Caki2 (cell line): ENCODE results near the gene AP2B1. TPM values are rescaled to one million over a fixed set of nuclear protein-coding genes. Genes with fewer than 3 reads are reported as not detected.
"Not testable (repeated sequence)": the region's sequence is repeated elsewhere in the genome, so short reads cannot be mapped to it uniquely, and the experiment has no call there.

Experiments used
- DNase-seq: peaks from one replicate; pipeline ENCODE4 v3.0.0-alpha.2; 2015; ENCODE audit warnings: low read depth
- in situ Hi-C: cut with HindIII; loops from 2 replicates; pipeline ENCODE4 v1.10.0; 2016; ENCODE audit warnings: low sequenced_read_pairs, low pct_unique_long_range_greater_than_20kb, mixed read lengths
- total RNA-seq: library from RNA; depleted of rRNA; stranded (reverse); fragments of >200 nt; shearing (Covaris generic); gene quantifications from 2 replicates; pipeline ENCODE4 v1.2.3, GENCODE V29; 2014; ENCODE audit warnings: low replicate concordance

Gene AP2B1
- total RNA-seq, 1 experiment from 2014 or later = 135 TPM

DNA sequence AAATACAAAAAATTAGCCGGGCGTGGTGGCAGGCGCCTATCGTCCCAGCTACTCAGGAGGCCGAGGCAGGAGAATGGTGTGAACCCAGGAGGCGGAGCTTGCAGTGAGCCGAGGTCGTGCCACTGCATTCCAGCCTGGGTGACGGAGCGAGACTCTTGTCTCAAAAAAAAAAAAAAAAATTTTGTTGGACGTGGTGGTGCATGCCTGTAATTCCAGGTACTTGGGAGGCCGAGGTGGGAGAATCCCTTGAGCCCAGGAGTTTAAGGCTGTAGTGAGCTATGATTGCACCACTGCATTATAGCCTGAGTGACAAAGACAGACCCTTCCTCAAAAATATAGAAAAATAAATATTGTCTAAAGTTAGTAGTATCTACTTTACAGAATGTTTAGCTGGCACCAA is 23.6 kb downstream of the AP2B1 start:
- in situ Hi-C loops, DNase-seq: not testable (repeated sequence)

DNA sequence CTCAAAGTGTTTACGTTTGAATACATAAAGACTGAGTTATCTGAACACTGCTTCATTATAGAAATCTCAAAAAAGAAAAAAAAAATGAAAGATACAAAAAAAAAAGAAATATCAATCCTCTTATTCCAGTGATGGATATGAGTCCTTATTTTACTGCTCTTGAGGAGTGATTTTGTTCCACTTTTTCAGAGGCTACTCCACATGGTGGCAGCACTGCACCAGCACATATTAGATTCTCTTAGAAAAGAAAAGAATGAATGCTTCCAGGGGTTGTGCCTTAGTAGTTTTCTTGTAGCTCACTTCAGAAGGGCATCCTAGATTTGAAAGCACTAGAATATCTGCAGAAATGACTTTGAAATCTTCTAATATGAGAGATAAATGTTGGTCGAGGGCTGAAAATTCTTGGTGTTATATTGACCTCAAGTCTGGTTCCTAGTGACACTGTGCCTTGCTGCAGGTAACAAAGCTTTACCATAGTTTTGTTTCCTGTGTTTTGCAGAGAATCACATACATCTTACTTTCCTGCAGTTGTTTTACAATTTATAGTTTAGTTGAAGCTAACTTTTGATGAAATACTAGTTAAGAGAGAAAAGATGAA is 25.9 kb downstream of the AP2B1 start:
- peak; percentile 69 for DNase-seq
- in situ Hi-C loops = no loop called here

DNA sequence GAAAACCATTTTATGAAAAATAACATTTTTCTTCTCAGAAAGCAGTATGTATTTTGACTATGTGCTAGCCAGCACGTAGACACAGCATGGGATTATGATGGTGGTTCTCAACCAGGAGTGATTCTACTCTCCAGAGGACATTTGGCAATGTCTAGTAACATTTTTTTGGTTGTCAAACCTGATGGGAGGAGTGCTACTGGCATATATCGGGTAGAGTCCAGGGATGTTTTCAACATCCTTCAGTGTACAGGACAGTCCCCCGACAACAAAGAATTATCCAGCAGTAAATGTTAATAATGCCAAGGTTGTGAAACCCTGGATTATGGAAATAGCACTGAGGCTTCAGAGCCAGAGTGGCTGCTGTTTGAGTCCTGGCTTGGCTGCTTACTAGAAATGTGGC is 27.7 kb downstream of the AP2B1 start:
- no peak for DNase-seq
- in situ Hi-C loops = no loop called here

DNA sequence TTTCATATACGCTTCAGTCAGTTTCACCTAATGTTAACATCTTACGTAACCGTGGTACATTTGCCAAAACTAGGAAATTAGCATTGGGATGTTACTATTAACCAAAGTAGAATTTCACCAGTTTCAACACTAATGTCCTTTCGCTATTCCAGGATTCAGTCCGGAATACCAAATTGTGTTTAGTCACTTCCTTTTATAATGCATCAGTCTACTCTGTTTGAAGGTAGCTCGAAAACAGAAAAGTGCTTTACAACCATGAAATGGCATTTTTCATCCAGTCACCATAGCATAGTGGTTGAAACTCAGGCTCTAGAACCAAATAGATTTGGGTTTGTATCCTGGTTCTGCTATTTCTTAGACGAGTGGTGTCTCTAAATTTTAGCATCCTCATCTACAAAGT is 29.4 kb downstream of the AP2B1 start:
- peak; percentile 72 for DNase-seq
- in situ Hi-C loops = no loop called here

DNA sequence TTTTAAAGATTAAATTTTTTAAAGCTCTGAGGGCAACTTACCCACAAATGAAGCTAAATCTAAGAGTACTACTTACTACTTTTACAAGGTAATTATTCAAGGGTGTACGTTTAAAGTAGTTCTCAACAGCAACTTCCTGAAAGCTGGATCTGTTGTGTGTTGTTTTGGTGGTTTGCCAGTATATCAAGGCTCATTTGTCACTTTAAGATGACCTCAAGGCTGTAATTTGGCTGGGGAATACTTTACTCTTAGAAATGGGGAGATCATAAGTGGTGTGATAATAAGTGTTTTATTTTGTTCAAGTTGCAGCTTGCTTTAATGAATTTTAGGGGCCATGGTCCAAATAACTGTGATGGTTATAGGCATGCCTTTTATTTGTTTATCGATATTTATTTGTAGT is 30.4 kb downstream of the AP2B1 start:
- no peak for DNase-seq
- in situ Hi-C loops = no loop called here

DNA sequence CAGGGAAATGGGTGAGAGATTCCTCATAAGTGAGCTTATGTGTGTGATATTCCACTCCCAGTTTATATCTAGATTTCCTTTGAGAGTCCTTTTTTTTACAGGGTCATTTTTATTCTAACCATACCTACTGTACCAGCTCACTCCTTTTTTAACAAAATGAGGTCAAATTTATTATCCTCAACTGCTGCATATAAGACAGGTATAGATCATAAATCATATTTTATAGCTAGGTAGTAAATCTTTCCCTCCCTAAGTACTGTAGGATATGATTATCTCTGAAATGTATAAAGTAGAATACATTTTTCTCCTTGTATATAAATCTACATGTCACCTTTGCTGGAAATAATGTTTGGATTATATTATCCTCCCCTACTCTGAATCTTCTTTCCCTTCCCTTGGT is 31.5 kb downstream of the AP2B1 start:
- no peak for DNase-seq
- in situ Hi-C loops = no loop called here

DNA sequence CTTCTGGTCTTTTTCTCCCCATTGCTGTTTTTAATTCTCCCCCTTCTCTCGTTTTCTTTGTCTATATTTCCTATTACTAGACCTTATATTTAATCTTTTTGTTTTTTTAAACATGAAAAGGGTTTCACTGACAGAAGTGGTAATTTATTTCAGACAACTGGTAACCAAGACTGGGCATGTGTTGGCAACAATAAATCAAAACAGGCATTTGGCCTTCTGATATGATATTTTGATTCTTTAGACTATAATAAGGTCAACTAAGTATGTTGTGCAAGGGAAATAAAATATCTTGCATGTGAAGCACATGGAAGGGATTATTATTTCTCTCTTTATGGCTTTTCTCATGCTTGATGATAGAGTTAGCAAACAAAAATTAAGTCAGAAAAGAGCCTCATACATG is 34.6 kb downstream of the AP2B1 start:
- in situ Hi-C loops = no loop called here
- no peak for DNase-seq

DNA sequence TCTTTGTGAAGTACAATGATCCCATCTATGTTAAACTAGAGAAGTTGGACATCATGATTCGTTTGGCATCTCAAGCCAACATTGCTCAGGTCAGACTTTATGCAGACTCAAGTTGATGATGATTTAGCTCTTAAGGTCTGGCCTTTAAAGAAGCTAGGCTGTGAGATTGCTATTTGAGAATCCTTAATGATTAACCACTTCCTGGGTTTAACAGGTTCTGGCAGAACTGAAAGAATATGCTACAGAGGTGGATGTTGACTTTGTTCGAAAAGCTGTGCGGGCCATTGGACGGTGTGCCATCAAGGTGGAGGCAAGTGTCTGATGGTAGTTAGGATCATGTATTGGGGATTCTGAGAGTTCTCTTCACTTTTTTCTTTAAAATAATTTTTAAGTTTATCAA is 40.3 kb downstream of the AP2B1 start:
- in situ Hi-C loops = no loop called here
- DNase-seq = no peak

DNA sequence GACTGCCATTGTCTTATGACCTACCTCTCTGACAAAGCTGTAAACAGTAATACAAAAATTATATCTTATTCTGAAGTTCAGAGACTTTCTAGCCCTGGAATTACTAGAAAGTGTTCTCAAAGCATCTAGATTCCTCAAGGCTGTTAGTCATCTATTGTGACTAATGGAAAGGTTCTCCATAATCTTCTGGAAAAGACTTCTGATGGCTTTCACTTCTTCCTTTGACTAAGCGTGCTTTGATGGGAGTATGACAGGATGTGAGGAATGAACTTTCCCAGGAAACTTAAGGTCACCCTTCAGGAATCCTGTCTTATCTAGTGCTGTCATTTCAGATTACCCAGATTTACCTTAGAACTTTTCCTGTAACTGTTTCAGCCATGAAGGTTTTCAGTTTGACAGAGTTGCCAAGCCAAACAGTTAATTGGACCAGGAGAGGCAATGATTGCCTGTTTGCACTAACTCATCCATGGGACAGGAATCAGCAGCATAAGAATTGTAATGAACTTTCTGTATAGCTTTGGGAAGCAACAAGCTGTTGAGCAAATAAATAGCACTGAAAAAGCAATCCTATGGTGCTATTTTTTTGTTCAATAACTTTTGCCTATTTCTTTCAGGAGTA is 43.5 kb downstream of the AP2B1 start:
- DNase-seq = peak; percentile 32
- in situ Hi-C loops = no loop called here

DNA sequence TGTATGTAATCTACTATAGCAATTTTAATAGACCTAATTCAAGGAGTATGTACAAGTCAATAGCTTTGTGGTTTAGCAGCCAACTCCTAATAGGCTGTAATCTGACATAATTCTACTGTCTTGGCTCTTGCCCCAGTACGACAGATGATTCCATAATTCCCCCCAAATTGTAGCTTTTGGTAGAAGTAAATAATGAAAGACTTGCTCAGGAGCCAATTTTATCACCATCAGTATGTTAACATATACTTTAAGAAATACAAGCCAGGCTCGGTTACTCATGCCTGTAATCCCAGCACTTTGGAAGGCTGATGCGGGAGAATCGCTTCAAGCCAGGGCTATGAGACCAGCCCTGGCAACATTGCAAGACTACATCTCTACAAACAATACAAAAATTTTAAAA is 53.9 kb downstream of the AP2B1 start:
- in situ Hi-C loops = no loop called here

DNA sequence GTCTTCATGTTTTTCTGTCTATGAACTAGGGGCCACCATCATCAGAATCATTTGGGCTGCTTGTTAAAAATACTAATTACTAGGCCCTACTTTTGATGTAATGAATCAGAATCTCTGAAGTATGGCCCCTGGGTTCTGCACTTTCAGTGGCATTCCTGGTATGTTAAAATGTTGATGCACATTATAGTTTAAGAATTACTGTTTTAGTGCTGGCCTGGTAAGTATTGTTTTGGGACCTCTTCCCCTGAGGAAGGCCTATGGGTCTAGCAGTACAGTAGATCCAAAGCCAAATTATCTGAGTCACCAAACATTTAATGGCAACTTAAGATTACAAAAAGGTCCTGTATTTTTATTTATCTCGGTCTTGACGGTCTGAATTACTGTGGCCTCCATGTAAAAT is 58.8 kb downstream of the AP2B1 start:
- no peak for DNase-seq
- in situ Hi-C loops = no loop called here

More for the DNA sequence above, 53.9 kb downstream of the AP2B1 start:
- no peak for DNase-seq

DNA sequence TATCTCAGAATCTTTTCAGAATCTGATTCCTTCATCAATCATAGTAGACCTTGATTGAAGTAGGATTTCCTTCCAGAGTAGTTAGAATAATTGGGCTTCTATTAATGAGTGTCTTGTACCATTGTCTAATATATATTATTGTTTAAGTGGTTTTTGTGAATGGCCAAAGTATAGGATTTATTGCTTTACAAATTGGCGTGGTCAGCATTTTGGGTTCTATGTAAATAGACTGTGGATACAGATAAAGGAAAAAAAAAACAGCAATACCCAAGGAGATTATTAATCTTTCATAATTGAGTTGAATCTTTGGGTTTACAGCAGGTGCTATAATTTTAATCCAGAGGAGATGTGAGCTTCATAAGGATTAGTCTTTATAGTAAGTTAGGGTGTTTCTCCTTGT is 64.3 kb downstream of the AP2B1 start:
- DNase-seq = no peak
- in situ Hi-C loops = no loop called here

DNA sequence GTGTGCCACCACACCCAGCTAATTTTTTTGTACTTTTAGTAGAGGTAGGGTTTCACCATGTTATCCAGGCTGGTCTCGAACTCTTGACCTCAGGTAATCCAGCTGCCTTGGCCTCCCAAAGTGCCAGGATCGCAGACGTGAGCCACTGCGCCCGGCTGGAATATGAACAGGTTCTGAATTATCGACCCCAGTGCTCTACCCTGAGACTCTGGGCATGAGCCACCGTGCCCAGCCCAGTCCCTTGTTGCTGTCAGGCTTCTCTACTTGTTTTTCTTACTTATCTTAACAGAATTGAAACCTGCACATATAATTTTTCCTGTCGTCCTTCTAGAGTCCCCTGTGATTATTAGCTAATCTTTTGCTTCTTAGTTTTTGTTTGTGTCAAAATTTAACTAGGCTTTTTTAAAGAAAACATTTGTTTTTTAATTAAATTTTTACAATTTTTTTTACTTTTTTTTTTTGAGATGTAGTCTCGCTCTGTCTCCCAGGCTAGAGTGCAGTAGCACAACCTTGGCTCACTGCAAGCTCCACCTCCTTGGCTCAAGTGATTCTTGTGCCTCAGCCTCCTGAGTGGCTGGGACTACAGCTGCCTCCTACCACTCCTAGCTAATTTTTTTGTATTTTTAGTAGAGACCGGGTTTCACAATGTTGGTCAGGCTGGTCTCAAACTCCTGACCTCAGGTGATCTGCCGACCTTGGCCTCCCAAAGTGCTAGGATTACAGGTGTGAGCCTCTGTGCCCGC is 66.7 kb downstream of the AP2B1 start:
- DNase-seq = no peak
- in situ Hi-C loops = no loop called here

DNA sequence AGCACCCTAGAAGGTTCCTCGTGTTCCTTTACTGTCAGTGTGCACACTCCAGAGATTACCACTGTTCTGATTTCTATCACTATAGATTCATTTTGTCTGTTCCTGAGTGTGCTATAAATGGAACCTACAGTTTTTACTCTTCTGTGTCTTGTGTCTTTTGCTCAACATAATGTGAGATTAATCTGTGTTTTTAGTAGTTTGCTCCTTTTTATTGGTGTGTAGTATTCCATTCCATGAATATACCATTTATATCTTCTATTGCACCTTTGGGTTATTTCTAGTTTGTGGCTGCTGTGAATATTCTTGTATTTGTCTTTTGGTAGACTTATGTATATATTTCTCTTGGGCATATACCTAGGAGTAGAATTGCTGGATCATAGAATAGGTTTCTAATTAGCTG is 68.2 kb downstream of the AP2B1 start:
- no peak for DNase-seq
- in situ Hi-C loops = no loop called here

DNA sequence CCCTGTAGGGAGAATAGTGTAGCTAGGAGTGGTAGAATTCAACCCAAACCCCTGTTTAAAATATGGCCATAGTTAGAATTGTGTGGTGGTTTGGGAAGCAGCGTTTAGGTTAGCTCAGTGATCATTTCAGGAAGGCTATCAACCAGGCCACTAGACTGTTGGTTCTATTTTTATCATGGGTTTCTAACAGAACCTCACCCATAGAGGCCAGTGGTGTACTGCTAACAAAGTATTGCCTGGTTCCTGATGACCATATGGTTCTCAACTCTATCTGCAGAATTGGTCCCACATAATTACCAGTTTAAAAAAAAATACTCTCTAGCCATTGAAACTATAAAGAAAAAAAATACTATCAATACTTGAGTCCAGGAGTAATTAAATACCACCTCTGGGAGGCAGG is 73.8 kb downstream of the AP2B1 start:
- no peak for DNase-seq
- in situ Hi-C loops = no loop called here

DNA sequence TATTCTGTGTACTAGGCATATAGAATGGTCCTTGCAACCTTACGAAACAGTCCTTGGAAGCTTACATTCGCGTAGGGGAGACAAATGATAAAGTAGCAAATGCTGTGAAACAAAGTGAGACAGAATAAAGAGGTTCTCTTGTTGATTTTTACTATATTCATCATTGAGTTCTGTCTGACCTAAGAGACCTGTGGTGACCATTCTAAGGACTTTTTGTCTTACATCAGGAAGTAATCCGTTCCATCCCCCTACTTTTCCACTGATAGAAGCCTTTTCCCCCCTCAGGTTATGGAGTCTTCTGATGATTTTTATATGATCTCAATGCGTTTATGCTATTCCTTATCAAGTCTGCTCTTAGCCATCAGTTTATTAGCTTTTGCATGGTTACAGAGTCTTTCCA is 77.6 kb downstream of the AP2B1 start:
- in situ Hi-C loops = no loop called here

DNA sequence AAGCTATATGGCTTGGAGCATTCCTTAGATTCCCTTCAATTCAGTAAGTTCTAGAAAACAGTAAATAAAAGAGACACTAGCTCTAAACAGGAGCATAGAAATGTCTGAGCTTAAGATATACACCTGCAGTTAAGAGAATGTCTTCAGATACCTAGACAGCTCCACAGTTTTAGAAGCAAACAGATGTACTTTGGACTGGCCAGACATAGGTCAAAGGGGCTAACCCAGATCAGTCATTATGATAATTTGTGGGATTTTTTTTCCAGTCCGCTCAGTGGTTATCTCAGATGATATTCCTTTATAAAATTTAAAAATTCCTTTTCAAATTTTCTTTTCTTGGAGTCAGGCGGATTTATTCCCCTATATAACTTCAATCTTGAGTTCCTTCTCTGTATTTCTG is 78.5 kb downstream of the AP2B1 start:
- DNase-seq = no peak
- in situ Hi-C loops = no loop called here

More for the DNA sequence above, 77.6 kb downstream of the AP2B1 start:
- DNase-seq = no peak

DNA sequence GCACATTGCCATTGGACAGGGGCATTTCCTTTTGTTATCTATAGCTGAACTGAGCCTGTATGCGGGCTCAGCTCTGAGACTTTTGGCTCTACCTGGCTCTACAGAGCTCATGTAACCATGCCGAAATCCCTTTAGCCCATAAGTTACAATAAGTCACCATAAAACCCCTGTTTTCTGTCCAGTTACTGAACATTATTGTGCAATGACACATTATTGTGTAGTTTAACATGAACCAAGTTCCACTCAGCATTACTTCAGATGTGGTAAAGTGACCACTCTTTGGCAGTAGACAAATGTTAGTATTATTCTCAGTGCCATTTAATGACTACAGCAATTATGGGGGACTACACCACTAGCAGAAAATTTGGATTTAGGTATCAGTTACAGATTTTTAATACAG is 78.9 kb downstream of the AP2B1 start:
- DNase-seq = no peak
- in situ Hi-C loops = no loop called here

DNA sequence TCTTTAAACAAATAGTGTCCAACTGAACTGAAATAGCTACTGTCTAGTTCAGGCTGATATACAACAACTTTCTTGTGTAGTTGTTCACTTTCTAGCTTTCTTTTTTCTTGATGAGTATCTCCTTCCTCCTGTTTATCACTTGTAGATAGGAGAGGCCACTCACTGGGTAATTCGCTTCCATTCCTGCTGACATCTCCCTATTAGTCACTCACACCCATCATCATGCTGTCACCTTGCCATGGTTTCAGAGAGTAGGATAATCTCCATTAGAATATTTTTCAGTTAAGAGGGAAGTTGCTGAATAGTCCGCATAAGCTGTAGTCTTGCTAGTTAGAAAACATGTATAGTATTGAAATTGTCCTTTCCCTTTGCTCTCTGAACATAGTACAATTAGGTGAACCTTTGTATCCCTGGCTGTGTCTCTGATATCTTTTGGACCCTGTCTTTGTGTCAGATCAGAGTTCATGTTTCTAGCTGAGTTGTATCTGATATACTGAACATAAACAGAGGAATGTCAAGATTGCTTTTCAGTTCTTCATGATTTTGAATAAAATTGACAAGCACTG is 79.9 kb downstream of the AP2B1 start:
- DNase-seq = no peak

More for the DNA sequence above, 79.9 kb downstream of the AP2B1 start:
- in situ Hi-C loops = no loop called here
